ENCODE data around the gene PTK7. TPM values are rescaled to one million over a fixed set of nuclear protein-coding genes. Genes with fewer than 3 reads are reported as not detected.

PTK7 gene
- total and polyA plus RNA-seq, 2 experiments from 2014 or later = 46.1 to 147 TPM

DNA sequence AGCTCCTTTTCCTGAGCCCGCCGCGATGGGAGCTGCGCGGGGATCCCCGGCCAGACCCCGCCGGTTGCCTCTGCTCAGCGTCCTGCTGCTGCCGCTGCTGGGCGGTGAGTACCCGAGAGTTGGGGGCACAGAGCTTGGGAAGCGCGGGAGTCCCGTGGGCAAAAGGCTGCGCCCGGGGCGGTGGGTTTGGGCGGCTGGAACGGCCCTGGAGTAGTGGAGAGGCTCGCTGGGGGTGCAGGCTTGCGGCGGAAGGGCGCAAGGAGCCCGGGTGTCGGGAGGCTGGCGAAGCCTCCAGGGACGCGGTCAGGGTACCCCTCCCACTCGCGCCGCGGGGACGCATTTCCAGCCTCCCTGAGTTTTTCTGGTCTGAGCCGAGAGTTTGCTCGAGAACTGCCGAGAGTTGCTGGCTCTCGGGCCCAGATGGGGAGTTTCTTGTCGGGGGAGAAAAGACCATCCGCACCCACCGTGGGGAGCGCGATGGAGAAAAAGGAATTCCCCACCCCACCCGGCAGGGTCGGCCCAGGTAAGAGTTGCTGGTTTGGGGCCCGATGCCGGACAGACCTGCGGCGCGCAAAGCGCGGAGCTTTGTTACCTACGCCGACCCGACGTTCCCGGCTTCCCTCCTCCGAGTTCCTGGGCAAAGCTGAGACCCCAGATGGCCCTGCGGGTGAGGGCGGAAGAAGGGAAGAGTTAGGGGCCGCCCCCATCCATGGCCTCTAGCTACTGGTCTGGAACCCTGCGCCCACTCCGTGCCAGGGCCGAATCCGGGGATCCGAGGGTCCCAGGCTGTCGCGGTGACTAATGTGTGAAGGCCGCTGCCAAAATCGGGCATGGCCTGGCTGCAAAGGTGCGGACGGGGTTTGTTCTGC, 584 bp downstream of the PTK7 start:
- Histone ChIP-seq H3K36me3 (ENCODE audit: insufficient read depth) (no peaks in the 10 kb centered on the region; the same call in 1 of the 2 replicates), H3K4me3 (peak overlapping the region; percentile 98), H2AFZ (peak overlapping the region; percentile 76), H3K9me2 (ENCODE audit: insufficient read depth) (no peaks in the 10 kb centered on the region), H3K27me3 (ENCODE audit: insufficient read depth) (no peaks in the 10 kb centered on the region), H3K4me1 (ENCODE audit: insufficient read depth) (peaks cover 34% of the 10 kb centered on the region), H3F3A (replicated peaks; ENCODE audit: low read depth) (0 out of 2 replicates have a peak, but pooled peaks cover 3% of the 10 kb centered on the region), H4K20me1 (replicated peaks; ENCODE audit: insufficient read depth) (peaks cover 31% of the 10 kb centered on the region), H3K79me2 (replicated peaks; ENCODE audit: insufficient read depth) (peaks cover 54% of the 10 kb centered on the region), H3K27ac (ENCODE audit: low read depth) (0 out of 2 replicates have a peak overlapping the region, but pooled peaks have one; percentile 55), H3K4me2 (peak overlapping the region; percentile 90)
- DNase-seq (ENCODE audit: low spot score) = peak; percentile 86
- peak; percentile 53 for ATAC-seq
- TF ChIP-seq ZNF462 (CRISPR knock-in tag; IDR thresholded peaks at IDR 0.05) (no peak), JUNB (IDR thresholded peaks at IDR 0.05; ENCODE audit: unreplicated experiment) (no peak), POLR2AphosphoS5 (IDR thresholded peaks at IDR 0.05; ENCODE audit: low read depth) (peak; percentile 52), EZH2 (IDR thresholded peaks at IDR 0.05; ENCODE audit: low read depth, unreplicated experiment) (no peak), STAT1 (IDR thresholded peaks at IDR 0.05; ENCODE audit: unreplicated experiment) (no peak), CREB1 (CRISPR knock-in tag; IDR thresholded peaks at IDR 0.05; ENCODE audit: low read depth) (peak; percentile 43; the same call in 1 of the 2 replicates), CTCF (conservative IDR thresholded peaks at IDR 0.05; ENCODE audit: low read depth in 2 of 2) (no peak), EZH2phosphoT487 (IDR thresholded peaks at IDR 0.05; ENCODE audit: unreplicated experiment) (no peak), NANOG (IDR thresholded peaks at IDR 0.05; ENCODE audit: borderline replicate concordance) (no peak), ZNF331 (CRISPR knock-in tag; IDR thresholded peaks at IDR 0.05; ENCODE audit: low read depth) (no peak), ZNF114 (CRISPR knock-in tag; IDR thresholded peaks at IDR 0.05) (no peak), ETS1 (IDR thresholded peaks at IDR 0.05) (no peak)
- TF ChIP-seq, protein P1, sequence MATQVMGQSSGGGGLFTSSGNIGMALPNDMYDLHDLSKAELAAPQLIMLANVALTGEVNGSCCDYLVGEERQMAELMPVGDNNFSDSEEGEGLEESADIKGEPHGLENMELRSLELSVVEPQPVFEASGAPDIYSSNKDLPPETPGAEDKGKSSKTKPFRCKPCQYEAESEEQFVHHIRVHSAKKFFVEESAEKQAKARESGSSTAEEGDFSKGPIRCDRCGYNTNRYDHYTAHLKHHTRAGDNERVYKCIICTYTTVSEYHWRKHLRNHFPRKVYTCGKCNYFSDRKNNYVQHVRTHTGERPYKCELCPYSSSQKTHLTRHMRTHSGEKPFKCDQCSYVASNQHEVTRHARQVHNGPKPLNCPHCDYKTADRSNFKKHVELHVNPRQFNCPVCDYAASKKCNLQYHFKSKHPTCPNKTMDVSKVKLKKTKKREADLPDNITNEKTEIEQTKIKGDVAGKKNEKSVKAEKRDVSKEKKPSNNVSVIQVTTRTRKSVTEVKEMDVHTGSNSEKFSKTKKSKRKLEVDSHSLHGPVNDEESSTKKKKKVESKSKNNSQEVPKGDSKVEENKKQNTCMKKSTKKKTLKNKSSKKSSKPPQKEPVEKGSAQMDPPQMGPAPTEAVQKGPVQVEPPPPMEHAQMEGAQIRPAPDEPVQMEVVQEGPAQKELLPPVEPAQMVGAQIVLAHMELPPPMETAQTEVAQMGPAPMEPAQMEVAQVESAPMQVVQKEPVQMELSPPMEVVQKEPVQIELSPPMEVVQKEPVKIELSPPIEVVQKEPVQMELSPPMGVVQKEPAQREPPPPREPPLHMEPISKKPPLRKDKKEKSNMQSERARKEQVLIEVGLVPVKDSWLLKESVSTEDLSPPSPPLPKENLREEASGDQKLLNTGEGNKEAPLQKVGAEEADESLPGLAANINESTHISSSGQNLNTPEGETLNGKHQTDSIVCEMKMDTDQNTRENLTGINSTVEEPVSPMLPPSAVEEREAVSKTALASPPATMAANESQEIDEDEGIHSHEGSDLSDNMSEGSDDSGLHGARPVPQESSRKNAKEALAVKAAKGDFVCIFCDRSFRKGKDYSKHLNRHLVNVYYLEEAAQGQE (IDR thresholded peaks at IDR 0.05; ENCODE audit: unreplicated experiment) = no peak
- Mint-ChIP-seq H3K36me3 (ENCODE audit: low read depth) (peaks cover 13% of the 10 kb centered on the region), H3K9me3 (no peaks in the 10 kb centered on the region; the same call in 2 of the 3 replicates), H3K4me1 (peaks cover 40% of the 10 kb centered on the region), H3K27me3 (ENCODE audit: insufficient read depth, low read depth, poor library complexity) (peaks cover 12% of the 10 kb centered on the region), H3K4me3 (peak overlapping the region; percentile 89), H3K27ac (peak overlapping the region; percentile 59; the same call in 1 of the 2 replicates)

Measured in GM23338 (cell line).